IPS-18c (cell line): ENCODE measurements around the gene UPK1A.

Experiments
- H3K4me3 ChIP-seq: 2 replicates; pipeline ENCODE4 v1.7.0; 2013; ENCODE audit warnings: low read depth, mild to moderate bottlenecking, low read length, moderate library complexity; ENCODE audit not compliant: insufficient read depth
- H3K9me3 ChIP-seq: one replicate; pipeline ENCODE4 v1.6.1; 2013; ENCODE audit warnings: mild to moderate bottlenecking, low read length, moderate library complexity; ENCODE audit not compliant: control insufficient read depth, insufficient read depth

Gene UPK1A

GRCh38 chr19:35710784-35711723 lies 44.7 kb downstream of the UPK1A start:
- H3K4me3 ChIP-seq = no peak overlapping the region
- no peaks in the 10 kb centered on the region for H3K9me3 ChIP-seq

- Histone ChIP-seq H3K9me3 (no peaks in the 10 kb centered on the region), H3K4me3 (no peak overlapping the region)
Measured at GRCh38 chr19:35712567-35713505, 46.5 kb downstream of the UPK1A start.

- H3K9me3 ChIP-seq = no peaks in the 10 kb centered on the region
- H3K4me3 ChIP-seq = no peak overlapping the region
Measured at GRCh38 chr19:35713506-35713850, 47.2 kb downstream of the UPK1A start.

- H3K9me3 ChIP-seq = no peaks in the 10 kb centered on the region
- no peak overlapping the region for H3K4me3 ChIP-seq
Measured at GRCh38 chr19:35713904-35714495, 47.7 kb downstream of the UPK1A start.

- H3K4me3 ChIP-seq = no peak overlapping the region
- H3K9me3 ChIP-seq = no peaks in the 10 kb centered on the region
Measured at GRCh38 chr19:35714601-35715354, 48.5 kb downstream of the UPK1A start.

- Histone ChIP-seq H3K4me3 (peak overlapping the region; percentile 92), H3K9me3 (no peaks in the 10 kb centered on the region)
Measured at GRCh38 chr19:35715355-35715809, 49.1 kb downstream of the UPK1A start.

- H3K4me3 ChIP-seq = peak overlapping the region; percentile 92
Measured at GRCh38 chr19:35715981-35716800, 49.9 kb downstream of the UPK1A start.

GRCh38 chr19:35716801-35717664 lies 50.7 kb downstream of the UPK1A start:
- Histone ChIP-seq H3K4me3 (peak overlapping the region; percentile 92), H3K9me3 (no peaks in the 10 kb centered on the region)

More at GRCh38 chr19:35715981-35716800, 49.9 kb downstream of the UPK1A start:
- H3K9me3 ChIP-seq = no peaks in the 10 kb centered on the region

GRCh38 chr19:35717665-35718344 lies 51.5 kb downstream of the UPK1A start, which contains the start of gene KMT2B:
TSS of gene KMT2B (plus strand) at chr19:35718003. CDS start at chr19:35718019, 16 bp downstream.
- H3K4me3 ChIP-seq = peak within 1 kb of the TSS; percentile 92
- H3K9me3 ChIP-seq = no peaks in the 10 kb centered on the region

- Histone ChIP-seq H3K4me3 (peak overlapping the region; percentile 89), H3K9me3 (no peaks in the 10 kb centered on the region)
Measured at GRCh38 chr19:35718345-35719041, 52.2 kb downstream of the UPK1A start.

- Histone ChIP-seq H3K4me3 (peak overlapping the region; percentile 89), H3K9me3 (no peaks in the 10 kb centered on the region)
Measured at GRCh38 chr19:35719402-35720162, 53.3 kb downstream of the UPK1A start.

GRCh38 chr19:35720163-35720524 lies 53.8 kb downstream of the UPK1A start:
- Histone ChIP-seq H3K9me3 (no peaks in the 10 kb centered on the region), H3K4me3 (no peak overlapping the region)

- H3K4me3 ChIP-seq = no peak overlapping the region
- H3K9me3 ChIP-seq = no peaks in the 10 kb centered on the region
Measured at GRCh38 chr19:35720648-35721047, 54.3 kb downstream of the UPK1A start.

- Histone ChIP-seq H3K9me3 (no peaks in the 10 kb centered on the region), H3K4me3 (no peak overlapping the region)
Measured at GRCh38 chr19:35721374-35721773, 55.1 kb downstream of the UPK1A start.
